Stimulated activated CD4-positive, alpha-beta T cell treated with anti-CD3 and anti-CD28 coated beads, Interleukin-12 subunit alpha, Interleukin-12 subunit beta, amount 100 ng/mL, for 24 hours (primary cell): ENCODE results near the gene MRPS26.
"Not testable (repeated sequence)": the region's sequence is repeated elsewhere in the genome, so short reads cannot be mapped to it uniquely, and the experiment has no call there.

Source experiments
- DNase-seq, 2 experiments: peaks; one replicate each; pipeline ENCODE4 v3.0.0-alpha.2; 2020; ENCODE audit warnings: low read depth in 2 of 2

The MRPS26 gene

DNA sequence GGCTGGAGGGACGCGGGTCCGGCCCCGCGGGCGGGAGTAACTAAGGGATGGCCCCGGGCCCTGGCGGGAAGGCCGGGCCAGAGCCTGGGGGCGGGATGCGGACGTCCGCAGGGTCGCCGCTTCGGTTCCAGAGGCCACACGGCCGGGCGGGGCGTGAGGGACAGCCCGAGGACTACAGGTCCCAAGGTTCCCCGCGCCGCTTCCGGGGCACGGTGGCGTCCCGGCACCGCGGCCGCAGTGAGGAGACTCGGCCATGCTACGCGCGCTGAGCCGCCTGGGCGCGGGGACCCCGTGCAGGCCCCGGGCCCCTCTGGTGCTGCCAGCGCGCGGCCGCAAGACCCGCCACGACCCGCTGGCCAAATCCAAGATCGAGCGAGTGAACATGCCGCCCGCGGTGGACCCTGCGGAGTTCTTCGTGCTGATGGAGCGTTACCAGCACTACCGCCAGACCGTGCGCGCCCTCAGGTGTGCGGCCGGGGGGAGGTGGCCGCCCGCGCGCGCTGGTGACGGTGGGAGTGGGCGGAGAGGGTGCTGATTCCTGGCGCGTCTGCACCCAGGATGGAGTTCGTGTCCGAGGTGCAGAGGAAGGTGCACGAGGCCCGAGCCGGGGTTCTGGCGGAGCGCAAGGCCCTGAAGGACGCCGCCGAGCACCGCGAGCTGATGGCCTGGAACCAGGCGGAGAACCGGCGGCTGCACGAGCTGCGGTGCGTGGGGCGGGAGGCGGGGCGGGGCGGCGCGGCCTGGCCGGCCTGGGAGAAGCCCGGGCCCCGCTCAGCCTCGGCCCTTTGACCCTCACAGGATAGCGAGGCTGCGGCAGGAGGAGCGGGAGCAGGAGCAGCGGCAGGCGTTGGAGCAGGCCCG is at the start of gene MRPS26:
Gene MRPS26, plus strand, starts transcription at position 237 of the 861 bp plus-strand sequence. Its CDS starts 17 bp downstream, at position 254.
- peak; percentile 70 to 80 for DNase-seq

DNA sequence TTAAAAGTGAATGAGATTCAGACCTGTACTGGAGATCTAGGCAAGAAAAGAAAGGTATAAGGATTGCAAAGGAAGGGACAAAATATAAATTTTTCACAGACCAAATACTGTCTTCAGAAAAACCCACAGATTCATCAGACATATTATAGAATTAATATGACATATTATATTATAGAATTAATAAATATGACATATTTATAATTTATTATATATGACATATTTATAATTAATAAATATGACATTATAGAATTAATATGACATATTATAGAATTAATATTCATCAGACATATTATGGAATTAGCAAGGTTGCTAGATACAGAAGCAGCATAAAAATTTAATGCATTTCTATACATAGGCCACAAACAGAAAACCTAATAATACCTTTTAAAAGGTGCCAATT is 47.1 kb upstream of the MRPS26 start:
- DNase-seq: no peak

DNA sequence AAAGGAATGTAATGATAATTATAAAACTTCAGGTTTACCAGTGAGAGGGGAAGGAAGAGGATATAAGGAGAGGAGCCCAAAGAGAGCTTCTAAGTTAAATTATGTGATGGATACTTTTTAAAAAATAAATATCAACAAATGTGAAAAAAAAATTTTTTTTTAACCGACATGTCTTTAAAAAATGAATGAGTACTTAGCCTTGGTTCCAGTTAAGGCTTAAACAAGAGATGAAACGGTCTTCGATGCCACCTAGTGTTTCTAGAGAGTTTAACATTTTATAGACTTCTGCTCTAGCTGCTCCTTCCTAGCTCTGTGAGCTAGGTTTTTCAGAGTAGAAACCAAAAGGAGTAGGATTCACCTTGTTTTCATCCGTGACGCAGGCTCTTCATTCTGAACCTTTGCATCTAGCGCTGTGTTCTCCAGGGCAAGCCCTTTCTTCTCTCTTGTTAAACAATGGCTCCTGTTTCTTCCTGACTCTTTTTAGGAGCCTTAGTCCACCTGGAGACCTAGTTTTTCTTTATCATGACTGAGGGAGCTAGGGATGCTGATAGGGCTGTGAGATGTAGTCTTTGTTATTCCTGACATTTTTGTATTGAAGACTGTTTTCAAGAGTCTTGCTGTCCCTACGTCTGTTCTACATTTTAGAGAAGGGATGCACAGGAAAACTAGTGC is 44.9 kb upstream of the MRPS26 start:
- no peak for DNase-seq

DNA sequence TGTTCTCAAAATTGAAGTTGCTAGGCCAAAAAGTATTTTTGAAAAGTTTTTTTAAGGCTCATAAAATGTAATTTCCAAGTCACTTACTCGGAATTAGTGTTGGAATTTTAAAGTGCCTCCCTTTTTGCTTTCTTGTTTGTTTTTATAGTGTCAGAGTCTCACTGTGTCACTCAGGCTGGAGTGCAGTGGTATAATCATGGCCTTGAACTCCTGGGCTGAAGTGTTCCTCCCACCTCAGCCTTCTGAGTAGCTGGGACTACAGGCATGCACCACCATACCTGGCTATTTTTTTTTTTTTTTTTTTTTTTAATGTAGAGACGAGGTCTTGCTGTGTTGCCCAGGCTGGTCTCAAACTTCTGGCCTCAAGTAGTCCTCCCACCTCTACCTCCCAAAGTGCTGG is 42.4 kb upstream of the MRPS26 start:
- no peak for DNase-seq

DNA sequence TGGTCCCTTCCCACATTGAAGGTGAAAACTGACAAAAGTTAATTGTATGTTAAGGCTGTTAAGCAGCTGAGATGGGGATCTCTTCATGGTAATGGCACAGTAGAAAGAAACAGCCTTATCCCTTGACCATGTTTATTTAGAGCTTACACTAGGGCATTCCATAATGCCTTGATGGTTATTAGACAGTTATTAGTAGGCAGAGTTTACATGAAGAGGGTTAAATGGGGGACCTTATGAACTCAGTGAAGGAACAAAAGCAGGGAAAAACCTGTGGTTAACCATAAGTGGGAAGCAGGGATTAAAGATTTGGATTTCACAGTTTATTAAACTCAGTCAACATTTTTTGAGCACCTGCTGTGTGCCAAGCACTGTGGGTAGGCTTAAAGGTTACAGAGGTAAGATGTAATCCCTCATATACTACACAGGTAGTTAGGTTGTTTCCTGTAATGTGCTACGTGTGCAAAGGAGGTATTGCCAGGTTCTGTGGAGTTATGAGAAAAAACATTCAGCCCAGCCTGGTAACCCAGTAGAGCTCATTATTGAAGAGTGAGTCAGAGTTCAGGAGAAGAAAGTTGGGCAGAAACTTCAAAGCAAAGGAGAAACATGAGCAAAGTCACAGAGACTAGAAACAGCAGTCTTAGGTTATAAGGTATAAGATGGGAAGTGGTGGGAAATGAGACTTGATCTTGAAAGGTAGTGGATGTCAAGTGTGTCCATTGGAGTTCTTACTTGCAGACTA is 34.7 kb upstream of the MRPS26 start:
- no peak for DNase-seq

DNA sequence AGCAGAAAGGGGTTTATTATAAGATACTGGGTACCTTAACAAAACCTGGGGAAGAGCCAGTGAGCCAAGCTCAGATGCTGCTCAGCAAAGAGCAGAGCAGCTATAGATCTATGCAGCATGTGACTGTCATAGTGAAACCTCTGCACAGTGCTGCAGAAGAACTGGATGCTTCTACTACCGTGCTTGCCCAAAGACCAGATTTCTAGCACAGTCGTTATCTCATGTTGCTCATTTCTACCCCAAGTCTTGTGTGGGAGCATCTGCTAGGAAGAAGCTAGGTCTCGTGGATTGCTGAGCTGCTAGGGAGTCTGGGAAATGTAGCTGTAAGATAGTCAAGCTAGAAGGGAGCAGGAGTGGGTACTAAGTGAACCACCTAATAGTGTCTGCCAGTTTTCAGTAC is 34.1 kb upstream of the MRPS26 start:
- no peak for DNase-seq

DNA sequence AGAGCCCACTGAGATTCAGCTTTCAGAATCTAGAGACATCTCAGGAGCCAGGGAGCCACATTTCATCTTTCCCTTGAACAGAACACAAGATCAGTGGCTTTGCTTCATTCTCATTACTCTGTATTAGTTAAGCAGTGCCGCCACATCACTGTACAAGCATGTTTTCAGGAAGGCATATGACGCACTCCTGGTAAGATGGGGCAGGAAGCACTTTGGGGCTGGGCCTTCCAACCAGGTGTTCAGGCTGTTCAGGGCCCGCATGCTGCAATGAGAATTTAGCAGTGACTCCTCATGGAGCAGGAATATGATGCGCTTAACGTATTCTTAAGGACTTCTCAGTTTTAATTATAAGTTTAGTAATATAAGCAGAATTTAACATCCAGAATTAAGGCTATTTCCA is 32.1 kb upstream of the MRPS26 start:
- no peak for DNase-seq

DNA sequence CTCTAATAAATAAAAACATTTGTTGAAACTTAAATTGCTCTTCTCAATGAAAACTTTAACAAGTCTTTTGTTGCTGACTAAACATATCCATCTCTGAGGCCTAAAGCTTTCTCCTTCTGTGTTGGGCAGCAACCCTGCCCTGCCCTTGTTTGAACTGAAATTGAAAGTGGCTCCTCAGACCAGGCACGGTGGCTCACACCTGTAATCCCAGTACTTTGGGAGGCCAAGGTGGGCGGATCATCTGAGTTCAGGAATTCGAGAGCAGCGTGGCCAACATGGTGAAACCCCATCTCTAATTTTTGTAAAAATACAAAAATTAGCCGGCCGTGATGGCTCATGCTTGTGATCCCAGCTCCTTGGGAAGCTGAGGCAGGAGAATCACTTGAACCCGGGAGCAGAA is 31.7 kb upstream of the MRPS26 start:
- DNase-seq: no peak

DNA sequence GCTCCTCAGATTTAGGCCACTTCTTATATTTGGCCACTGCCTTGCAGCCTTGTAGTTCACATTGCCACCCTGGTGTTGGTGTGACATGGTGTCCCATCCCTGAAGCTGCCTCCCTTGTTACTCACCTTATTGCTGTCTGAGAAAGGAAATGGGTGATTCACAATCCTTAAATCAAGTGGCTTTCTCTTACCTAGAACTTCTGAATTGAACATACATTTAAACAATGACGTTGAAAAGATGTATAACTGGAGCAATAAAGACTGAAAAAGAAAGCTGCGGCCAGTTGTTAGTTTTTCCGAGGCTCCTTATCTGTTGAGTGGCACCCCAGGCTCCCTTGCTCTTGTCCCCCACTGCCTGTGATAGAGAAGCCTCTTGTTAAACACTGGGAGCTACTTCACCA is 31.2 kb upstream of the MRPS26 start:
- no peak for DNase-seq

DNA sequence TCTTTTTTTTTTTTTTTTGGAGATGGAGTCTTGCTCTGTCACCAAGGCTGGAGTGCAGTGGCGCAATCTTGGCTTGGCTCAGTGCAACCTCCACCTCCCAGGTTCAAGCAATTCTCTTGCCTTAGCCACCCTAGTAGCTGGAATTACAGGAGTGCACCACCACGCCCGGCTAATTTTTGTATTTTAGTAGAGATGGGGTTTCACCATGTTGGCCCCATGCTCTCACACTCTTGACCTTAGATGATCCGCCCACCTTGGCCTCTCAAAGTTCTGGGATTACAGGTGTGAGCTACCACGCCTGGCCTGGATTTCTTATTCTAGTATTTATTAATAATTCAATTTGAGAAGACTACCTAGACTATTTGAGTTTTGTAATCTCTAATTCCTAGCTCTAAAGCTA is 30.6 kb upstream of the MRPS26 start:
- not testable (repeated sequence) for DNase-seq

DNA sequence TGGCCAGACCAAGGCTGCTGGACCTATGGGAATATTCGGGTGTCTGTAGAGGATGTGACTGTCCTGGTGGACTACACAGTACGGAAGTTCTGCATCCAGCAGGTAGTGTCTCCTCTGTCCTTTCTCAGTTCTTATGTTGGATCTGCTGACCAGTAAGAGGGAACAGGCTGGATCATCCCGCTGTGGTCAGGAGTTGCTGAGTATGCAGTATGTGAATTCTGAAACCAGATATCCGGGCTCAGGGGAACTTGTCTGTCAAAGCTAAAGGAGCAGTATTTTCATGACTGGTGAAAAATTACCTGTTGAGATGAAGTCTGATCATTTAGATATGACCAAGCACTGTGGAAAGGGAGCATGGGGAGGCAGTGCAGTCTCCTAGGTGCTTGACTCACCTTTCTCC is 24.5 kb upstream of the MRPS26 start:
- no peak for DNase-seq

DNA sequence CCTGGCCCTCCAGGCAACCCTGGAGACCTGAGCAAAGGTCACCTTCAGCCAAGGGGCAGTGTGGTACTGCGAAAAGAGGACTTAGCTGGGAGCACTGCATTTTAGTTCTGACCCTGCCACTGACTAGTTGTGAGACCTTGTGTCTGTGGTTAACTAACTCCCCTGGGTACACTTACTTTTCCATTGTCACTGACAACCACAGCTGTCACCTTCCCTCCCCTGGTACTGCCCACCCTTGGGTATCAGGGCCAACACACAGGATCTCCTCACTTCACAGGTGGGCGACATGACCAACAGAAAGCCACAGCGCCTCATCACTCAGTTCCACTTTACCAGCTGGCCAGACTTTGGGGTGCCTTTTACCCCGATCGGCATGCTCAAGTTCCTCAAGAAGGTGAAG is 24.1 kb upstream of the MRPS26 start:
- DNase-seq: no peak

DNA sequence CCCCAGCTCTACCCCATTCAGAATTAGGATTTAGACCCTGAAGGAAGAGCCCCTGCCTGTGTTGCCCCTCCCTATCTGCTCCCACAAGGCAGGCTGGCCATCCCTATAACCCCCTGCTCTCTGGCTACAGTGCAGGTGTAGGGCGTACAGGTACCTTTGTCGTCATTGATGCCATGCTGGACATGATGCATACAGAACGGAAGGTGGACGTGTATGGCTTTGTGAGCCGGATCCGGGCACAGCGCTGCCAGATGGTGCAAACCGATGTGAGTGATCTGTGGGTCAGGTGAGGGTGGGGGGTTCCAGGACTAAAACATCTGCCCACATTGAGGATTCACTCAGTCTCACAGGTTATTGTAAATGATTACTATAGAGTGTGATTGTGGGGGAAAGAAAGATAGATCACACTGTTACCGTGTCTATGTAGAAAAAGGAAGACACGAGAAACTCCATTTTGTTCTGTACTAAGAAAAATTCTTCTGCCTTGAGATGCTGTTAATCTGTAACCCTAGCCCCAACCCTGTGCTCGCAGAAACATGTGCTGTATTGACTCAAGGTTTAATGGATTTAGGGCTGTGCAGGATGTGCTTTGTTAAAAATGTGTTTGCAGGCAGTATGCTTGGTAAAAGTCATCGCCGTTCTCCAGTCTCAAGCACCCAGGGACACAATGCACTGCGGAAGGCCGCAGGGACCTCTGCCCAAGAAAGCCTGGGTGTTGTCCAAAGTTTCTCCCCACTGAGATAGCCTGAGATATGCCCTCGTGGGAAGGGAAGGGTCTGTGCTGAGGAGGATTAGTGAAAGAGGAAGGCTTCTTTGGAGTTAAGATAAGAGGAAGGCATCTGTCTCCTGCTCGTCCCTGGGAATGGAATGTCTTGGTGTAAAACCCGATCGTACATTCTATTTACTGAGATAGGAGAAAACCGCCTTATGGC is 23.0 kb upstream of the MRPS26 start:
- not testable (repeated sequence) for DNase-seq

DNA sequence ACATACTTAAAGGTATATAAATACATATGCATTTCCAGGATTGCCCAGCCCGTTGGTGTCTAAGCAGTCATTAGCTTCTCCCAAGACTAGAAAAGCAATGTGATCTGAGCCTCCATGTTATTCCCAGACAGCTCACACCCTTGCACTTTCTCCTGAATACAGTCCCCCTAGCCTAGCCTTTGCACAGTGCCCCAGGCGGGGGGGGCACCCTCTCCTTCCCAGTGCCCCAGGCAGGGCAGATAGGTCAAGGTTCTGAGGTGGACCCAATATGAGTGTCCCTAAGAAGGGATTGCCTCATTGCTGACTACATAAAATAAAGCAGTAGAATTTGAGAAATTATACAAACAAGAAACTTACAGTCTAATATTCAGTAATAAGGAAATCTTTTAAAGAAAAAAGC is 17.9 kb upstream of the MRPS26 start:
- no peak for DNase-seq

DNA sequence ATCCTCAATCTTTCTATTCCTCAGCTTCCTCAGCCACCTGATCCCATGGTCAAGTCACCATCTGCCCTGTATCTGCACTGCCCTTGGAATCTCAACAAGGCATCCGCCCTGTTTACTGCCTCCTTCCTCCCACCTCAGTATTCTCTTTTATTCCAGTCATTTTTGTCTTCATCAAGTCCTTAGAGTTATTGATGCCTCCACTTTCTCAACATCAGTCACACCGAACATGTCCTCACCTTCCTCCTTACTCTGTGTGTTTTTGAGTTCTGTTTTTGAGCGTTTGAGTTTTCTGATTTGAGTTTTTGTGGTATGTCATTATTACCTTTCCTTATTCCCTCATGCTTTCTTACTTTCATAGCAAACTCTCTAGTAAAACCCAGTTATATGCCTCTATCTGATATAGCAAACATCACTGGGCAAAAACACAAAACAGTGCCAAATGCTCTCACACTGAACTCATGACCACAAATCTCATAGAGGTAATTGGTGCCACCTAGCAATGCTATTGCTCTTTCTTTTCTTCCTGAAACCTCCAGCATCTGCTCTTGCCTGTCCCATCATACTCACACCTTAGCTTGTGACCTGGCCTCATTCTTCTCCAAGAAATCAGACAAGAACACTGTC is 14.2 kb upstream of the MRPS26 start:
- DNase-seq: no peak

DNA sequence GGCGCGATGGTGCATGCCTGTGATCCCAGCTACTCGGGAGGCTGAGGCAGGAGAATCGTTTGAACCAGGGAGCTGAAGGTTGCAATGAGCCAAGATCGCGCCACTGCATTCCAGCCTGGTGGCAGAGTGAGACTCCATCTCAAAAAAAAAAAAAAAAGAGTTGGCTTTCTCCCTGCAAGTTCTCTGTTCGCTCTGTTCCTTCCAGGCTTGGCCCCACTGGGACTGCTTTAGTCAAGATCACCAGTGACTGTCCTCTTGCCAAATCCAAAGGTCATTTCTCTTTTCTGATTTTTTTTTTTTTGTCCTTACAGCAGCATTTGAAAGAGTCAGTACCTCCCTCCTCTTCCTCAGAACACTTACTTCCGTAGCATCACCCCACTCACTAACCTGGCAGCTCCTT is 13.2 kb upstream of the MRPS26 start:
- no peak for DNase-seq

DNA sequence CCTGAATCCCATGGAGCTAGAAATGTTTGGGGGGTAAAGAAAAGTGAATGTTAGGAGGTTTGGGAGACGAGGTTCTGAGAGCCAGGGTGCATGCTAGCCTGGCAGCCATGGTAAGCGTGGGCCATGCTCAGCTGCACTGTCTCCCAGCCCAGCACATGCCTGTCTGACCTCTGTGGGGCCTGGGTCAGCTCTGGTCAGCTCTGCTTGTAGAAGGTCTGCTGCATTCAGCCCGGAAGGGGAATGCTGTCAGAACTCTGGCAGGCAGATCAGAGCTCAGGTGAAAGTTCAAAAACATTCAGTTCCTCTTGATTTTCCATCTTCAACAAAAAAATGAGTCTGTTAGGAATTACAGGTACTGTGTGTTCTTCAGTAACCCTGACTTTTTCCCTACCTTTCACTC is 8.2 kb upstream of the MRPS26 start:
- DNase-seq: no peak

DNA sequence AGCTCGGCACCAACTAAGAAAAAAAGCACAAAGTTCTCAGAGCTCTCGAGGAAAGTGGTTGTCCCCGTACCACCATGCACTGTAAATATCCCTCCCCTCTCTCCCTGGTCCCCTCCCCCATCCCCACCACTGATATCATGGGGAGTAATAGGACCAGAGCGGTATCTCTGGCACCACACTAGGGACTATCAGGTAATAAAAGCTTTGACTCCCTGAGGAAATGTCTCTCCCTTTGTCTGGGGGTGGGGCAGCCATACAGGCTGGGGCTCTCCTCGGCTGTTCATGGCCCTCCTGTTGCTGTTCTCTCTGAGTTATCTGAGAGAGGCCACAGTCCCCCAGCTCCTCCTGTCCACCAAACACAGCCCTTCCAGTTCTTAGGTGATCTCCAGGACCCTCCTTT is 7.4 kb upstream of the MRPS26 start:
- DNase-seq: no peak

DNA sequence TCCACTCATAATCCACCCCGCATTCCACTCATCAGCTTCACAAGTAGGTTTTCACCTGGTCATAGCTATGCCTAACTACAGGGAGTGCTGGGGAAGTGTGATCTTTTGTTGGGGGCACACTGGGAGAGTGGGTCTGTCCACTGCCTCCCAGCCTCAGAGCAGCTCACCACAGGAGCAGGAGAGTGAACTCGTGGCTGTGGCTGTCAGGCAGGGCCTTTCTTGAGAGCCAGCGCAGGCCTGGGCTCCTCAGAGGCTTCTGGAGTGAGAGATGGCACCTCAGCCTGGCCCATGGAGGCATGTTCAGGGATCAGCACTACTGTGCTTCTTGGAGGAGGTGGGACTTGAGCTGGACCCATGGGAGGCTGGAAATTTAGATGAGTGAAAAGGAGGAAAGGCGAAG is 6.4 kb upstream of the MRPS26 start:
- DNase-seq: no peak

DNA sequence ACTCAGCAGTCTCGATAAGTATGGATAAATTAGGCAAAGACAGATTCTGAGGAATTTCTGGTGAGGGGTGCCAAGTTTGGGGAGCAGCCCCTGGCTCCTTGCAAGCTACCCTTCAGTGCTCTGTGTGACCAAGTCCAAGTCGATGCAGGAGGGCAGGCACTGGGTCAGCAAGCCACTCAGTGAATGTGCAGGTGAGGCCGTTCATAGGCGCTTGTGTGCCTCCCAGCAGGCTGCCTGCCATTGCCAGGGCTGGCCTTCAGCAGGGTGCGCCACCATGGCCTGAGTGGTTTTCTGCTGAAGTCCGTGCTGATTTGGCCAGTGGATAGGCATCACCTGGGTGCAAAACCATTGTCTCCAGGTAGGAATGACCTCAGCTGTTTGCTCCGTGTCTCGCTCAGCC is 5.8 kb upstream of the MRPS26 start:
- DNase-seq: no peak

DNA sequence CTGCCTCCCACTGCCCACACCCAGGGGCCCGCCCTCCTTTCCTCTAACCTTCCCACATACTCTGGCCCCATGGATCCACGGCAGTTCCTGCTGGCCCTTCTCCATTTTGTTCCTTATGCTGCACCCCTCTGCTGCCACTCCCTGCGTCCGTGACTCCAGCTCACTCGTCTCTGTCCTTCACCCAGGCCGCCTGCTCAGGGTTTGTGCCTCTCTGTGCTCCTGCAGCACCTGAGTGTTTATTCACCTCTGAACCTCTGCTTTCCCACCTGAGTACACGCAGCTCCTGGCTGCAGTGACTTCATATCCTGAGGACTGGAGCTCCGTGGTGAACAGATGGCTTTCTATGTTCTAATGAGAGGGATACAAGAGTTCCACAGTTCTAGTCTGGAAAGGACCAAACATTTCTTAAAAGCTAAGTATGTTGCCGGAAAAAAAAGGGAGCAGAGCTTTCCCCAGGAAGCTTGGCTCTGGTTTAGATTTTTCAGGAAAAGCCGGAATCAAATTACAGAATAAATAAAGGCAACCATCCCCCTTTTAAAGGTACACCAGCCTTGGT is 3.9 kb upstream of the MRPS26 start:
- DNase-seq: no peak
